Right atrium auricular region (tissue), 2 donors: ENCODE measurements around the gene SIAH3. TPM values are rescaled to one million over a fixed set of nuclear protein-coding genes. Genes with fewer than 3 reads are reported as not detected.

ENCODE experiments used
- DNase-seq: peaks from one replicate; pipeline ENCODE4 v3.0.0-alpha.2; 2019; ENCODE audit warnings: low spot score
- H3K27ac ChIP-seq, 2 donors: fragments of 200-600 bp; sonication (generic); 1 replicate in 1 of 2; 2 replicates in 1 of 2; pipeline ENCODE4 v1.5.1; 2016 to 2019
- H3K27me3 ChIP-seq, 2 donors: fragments of 200-600 bp; sonication (generic); one replicate each; pipeline versions ENCODE4 v1.5.1 to v1.6.0; 2017 to 2019
- H3K36me3 ChIP-seq: fragments of 200-600 bp; sonication (generic); one replicate; pipeline ENCODE4 v1.5.1; 2016
- H3K4me1 ChIP-seq, 2 donors: fragments of 200-600 bp; sonication (generic); one replicate each; pipeline versions ENCODE4 v1.5.1 to v1.6.0; 2017 to 2019
- H3K4me3 ChIP-seq, 2 donors: fragments of 200-600 bp; sonication (generic); 1 replicate in 1 of 2; 2 replicates in 1 of 2; pipeline ENCODE4 v1.5.1; 2017 to 2019; ENCODE audit warnings: mild to moderate bottlenecking in 1 of 2, moderate library complexity in 1 of 2
- H3K9me3 ChIP-seq, 2 donors: fragments of 200-600 bp; sonication (generic); one replicate each; pipeline ENCODE4 v1.5.1; 2019
- CTCF ChIP-seq, 2 donors: fragments of 200-600 bp; sonication (generic); IDR thresholded peaks; one replicate each; pipeline ENCODE4 v1.5.1; 2019; ENCODE audit warnings: antibody characterized with exemption in 2 of 2
- total RNA-seq, 2 donors: library from RNA; depleted of rRNA; stranded (reverse); fragments of >200 nt; gene quantifications; one replicate each; pipeline ENCODE4 v1.1.0, GENCODE V29; 2016

The SIAH3 gene
- total RNA-seq, 2 donors from 2014 or later, result not detected

- Histone ChIP-seq H3K36me3 (no peaks in the 10 kb centered on the region), H3K4me1 (peaks cover 0 to 10% of the 10 kb centered on the region in 2 donors), H3K27ac (no peak overlapping the region), H3K27me3 (no peaks in the 10 kb centered on the region), H3K4me3 (no peak overlapping the region), H3K9me3 (no peaks in the 10 kb centered on the region)
- DNase-seq, result no peak
- TF ChIP-seq CTCF (IDR thresholded peaks at IDR 0.05), result no peak
Observed at GRCh38 chr13:45750566-45750965, 101.0 kb downstream of the SIAH3 start.

- H3K27me3 ChIP-seq, result no peaks in the 10 kb centered on the region
Observed at GRCh38 chr13:45748941-45749759, 102.4 kb downstream of the SIAH3 start.

GRCh38 chr13:45747071-45747470, 104.5 kb downstream of the SIAH3 start:
- H3K4me3 ChIP-seq, result no peak overlapping the region
- H3K9me3 ChIP-seq, result no peaks in the 10 kb centered on the region
- H3K27ac ChIP-seq, result no peak overlapping the region
- no peak for TF ChIP-seq CTCF (IDR thresholded peaks at IDR 0.05)
- DNase-seq, result no peak
- H3K27me3 ChIP-seq, result no peaks in the 10 kb centered on the region
- H3K4me1 ChIP-seq, result peaks cover 0 to 10% of the 10 kb centered on the region in 2 donors
- no peaks in the 10 kb centered on the region for H3K36me3 ChIP-seq

More at GRCh38 chr13:45748941-45749759, 102.4 kb downstream of the SIAH3 start:
- Histone ChIP-seq H3K9me3 (no peaks in the 10 kb centered on the region), H3K4me3 (no peak overlapping the region), H3K36me3 (no peaks in the 10 kb centered on the region), H3K27ac (no peak overlapping the region), H3K4me1 (peaks cover 0 to 10% of the 10 kb centered on the region in 2 donors)
- DNase-seq, result no peak
- no peak for TF ChIP-seq CTCF (IDR thresholded peaks at IDR 0.05)

- Histone ChIP-seq H3K9me3 (no peaks in the 10 kb centered on the region), H3K27ac (no peak overlapping the region), H3K27me3 (no peaks in the 10 kb centered on the region), H3K4me1 (peaks cover 0 to 10% of the 10 kb centered on the region in 2 donors), H3K4me3 (no peak overlapping the region), H3K36me3 (no peaks in the 10 kb centered on the region)
- DNase-seq, result no peak
- TF ChIP-seq CTCF (IDR thresholded peaks at IDR 0.05), result no peak
Observed at GRCh38 chr13:45744979-45745378, 106.6 kb downstream of the SIAH3 start.

GRCh38 chr13:45742985-45743384, 108.6 kb downstream of the SIAH3 start:
- Histone ChIP-seq H3K27ac (no peak overlapping the region), H3K9me3 (no peaks in the 10 kb centered on the region), H3K4me1 (no peaks in the 10 kb centered on the region), H3K4me3 (no peak overlapping the region), H3K36me3 (no peaks in the 10 kb centered on the region), H3K27me3 (no peaks in the 10 kb centered on the region)
- DNase-seq, result no peak
- TF ChIP-seq CTCF (IDR thresholded peaks at IDR 0.05), result no peak
